ENCODE results near the gene NTNG1.

GRCh38 chr1:107413546-107413945, 272.7 kb downstream of the NTNG1 start:
- TF ChIP-seq, protein P1, sequence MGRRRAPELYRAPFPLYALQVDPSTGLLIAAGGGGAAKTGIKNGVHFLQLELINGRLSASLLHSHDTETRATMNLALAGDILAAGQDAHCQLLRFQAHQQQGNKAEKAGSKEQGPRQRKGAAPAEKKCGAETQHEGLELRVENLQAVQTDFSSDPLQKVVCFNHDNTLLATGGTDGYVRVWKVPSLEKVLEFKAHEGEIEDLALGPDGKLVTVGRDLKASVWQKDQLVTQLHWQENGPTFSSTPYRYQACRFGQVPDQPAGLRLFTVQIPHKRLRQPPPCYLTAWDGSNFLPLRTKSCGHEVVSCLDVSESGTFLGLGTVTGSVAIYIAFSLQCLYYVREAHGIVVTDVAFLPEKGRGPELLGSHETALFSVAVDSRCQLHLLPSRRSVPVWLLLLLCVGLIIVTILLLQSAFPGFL (CRISPR knock-in tag; IDR thresholded peaks at IDR 0.05; ENCODE audit: borderline replicate concordance): no peak
- TF ChIP-seq SP1 (CRISPR knock-in tag; conservative IDR thresholded peaks at IDR 0.05): no peak
- no peak for TF ChIP-seq CTCF (IDR thresholded peaks at IDR 0.05)
- TF ChIP-seq CBFB (CRISPR knock-in tag; IDR thresholded peaks at IDR 0.05; ENCODE audit: low read depth): no peak

Measured in WTC11 (cell line).